Inferior parietal cortex (tissue), 1 donor: Measurements from ENCODE around the gene SLC35F4.

Experiments used
- DNase-seq: peaks from one replicate; pipeline ENCODE4 v3.0.0-alpha.2; 2016; ENCODE audit errors: extremely low spot score

SLC35F4 gene

GRCh38 chr14:57634335-57634734 is 231.6 kb downstream of the SLC35F4 start:
- no peak for DNase-seq

- no peak for DNase-seq
Observed at GRCh38 chr14:57632649-57633048, 233.2 kb downstream of the SLC35F4 start.

GRCh38 chr14:57617510-57617909 is 248.4 kb downstream of the SLC35F4 start:
- no peak for DNase-seq

- no peak for DNase-seq
Observed at GRCh38 chr14:57612946-57613345, 252.9 kb downstream of the SLC35F4 start.

- DNase-seq: no peak
Observed at GRCh38 chr14:57611555-57612075, 254.3 kb downstream of the SLC35F4 start.

- DNase-seq: no peak
Observed at GRCh38 chr14:57610631-57611030, 255.3 kb downstream of the SLC35F4 start.

- no peak for DNase-seq
Observed at GRCh38 chr14:57609192-57610075, 256.5 kb downstream of the SLC35F4 start.

GRCh38 chr14:57607086-57607485 is 258.8 kb downstream of the SLC35F4 start:
- no peak for DNase-seq

GRCh38 chr14:57583396-57583795 is 282.5 kb downstream of the SLC35F4 start:
- DNase-seq: no peak

GRCh38 chr14:57582746-57583145 is 283.1 kb downstream of the SLC35F4 start:
- DNase-seq: no peak

- DNase-seq: no peak
Observed at GRCh38 chr14:57578801-57579200, 287.1 kb downstream of the SLC35F4 start.

GRCh38 chr14:57576498-57576897 is 289.4 kb downstream of the SLC35F4 start:
- DNase-seq: no peak

GRCh38 chr14:57575482-57575881 is 290.4 kb downstream of the SLC35F4 start:
- DNase-seq: no peak

GRCh38 chr14:57574617-57575288 is 291.1 kb downstream of the SLC35F4 start:
- DNase-seq: peak; percentile 10

GRCh38 chr14:57573173-57573572 is 292.7 kb downstream of the SLC35F4 start:
- no peak for DNase-seq

GRCh38 chr14:57568554-57568953 is 297.3 kb downstream of the SLC35F4 start:
- DNase-seq: no peak

GRCh38 chr14:57567220-57567619 is 298.7 kb downstream of the SLC35F4 start:
- no peak for DNase-seq

GRCh38 chr14:57560681-57561080 is 305.2 kb downstream of the SLC35F4 start:
- DNase-seq: no peak

- no peak for DNase-seq
Observed at GRCh38 chr14:57559576-57559975, 306.3 kb downstream of the SLC35F4 start.

GRCh38 chr14:57549765-57550420 is 316.0 kb downstream of the SLC35F4 start:
- no peak for DNase-seq

GRCh38 chr14:57549016-57549564 is 316.8 kb downstream of the SLC35F4 start:
- no peak for DNase-seq

GRCh38 chr14:57547131-57547530 is 318.8 kb downstream of the SLC35F4 start:
- DNase-seq: no peak
